SH-SY5Y (cell line): ENCODE measurements around the gene LRBA.

Source experiments
- GATA2 ChIP-seq: IDR thresholded peaks from 2 replicates; pipeline ENCODE4 v1.6.1; 2011; ENCODE audit warnings: mild to moderate bottlenecking, low read depth, low read length
- GATA3 ChIP-seq: IDR thresholded peaks from 2 replicates; pipeline ENCODE4 v1.6.1; 2011; ENCODE audit warnings: low read depth, mild to moderate bottlenecking, low read length, moderate library complexity

The LRBA gene

DNA sequence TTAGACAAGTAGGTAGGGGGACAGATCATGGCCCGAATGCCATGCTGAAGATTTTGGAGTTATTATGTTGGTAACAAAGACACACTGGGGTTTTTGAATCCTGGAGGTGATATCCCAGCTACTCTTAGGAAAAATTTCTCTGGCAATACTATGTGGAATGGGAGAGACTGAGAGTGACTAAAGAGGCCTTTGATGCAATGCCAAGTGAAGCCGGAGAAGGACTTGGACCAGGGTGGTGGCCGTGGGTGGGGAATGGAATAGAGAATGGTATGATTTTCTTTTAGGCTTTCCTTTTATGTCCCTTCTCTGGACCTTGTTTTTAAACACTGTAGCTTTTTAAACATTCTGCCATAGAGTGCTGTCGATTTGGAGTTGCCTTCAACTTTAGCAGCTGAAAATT lies 795.2 kb downstream of the LRBA start:
- TF ChIP-seq GATA2 (no peak), GATA3 (no peak)

DNA sequence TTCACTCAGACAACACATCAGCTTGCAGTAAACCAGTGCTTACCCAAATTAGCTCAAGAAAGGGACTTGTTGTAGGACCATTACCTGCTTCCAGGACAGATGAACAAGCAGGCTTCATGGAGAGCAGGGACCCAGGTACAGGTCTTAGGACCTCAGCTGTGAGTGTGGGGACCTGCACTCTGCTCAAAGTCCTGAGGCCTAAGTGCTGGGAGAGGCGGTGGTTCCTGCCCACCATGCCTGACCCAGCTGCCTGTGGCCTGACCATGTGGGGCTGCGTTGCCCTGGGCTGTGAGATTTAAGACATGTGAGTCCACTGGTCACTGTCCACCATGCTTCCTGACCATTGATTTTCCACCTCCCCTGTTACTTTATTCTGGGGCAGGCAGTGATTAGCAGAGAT lies 796.6 kb downstream of the LRBA start:
- no peak for TF ChIP-seq GATA2
- no peak for TF ChIP-seq GATA3

DNA sequence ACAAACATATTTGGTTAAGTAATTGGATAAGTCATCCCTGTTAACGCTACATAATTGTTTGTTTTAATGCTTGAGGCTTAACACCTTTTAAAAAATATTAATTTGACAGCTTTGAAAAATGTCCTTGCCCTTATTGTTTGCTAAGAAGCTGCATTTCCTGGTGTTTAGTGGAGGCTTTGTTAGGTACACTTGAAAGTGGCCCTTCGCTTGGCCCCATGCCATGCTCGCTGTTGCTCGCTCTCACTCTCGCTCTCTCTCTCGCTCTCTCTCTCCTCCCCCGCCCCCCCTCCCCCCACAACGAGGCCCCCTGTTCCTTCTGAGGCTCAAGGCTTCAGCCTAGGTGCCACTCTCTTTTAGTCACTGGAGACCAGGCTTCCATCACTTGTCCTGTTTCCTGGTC lies 797.3 kb downstream of the LRBA start:
- no peak for TF ChIP-seq GATA3
- TF ChIP-seq GATA2: no peak

DNA sequence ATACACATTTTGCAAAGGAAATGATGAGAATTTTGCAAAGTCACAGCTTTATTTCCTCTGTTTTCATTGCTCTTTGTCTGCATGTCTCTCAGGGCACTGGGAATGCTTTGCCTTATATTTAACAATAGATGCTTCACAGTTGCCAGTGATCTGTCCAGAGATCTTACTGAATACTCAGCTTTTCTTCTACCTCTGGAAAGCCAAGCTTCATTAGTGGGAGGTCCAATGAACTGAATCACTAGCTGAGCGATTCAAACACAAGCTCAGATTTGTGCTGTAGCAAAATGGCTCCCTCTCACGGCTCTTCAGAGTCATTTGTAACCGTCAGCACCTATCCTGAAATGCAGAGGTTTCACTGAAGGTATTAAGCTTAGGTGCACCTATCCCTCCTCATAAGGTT lies 797.9 kb downstream of the LRBA start:
- no peak for TF ChIP-seq GATA2
- no peak for TF ChIP-seq GATA3

DNA sequence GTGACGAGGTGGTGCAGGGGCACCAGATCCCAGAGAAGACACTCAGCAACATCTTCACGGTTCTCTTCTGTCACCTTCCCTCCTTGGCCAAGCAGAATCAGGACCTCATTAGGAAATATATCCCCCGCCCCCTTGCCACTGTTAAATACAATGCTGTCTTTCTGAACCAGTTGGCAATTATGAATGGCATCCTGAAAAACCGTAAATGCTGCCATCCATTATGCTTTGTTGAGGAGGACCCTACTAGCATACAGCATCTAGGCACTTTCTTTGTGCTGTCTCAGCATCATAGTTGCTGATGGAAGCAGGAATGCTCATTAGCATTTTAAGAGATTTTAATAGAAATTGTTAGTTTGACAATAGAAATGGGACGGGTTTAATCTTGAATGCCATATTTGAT lies 798.4 kb downstream of the LRBA start:
- TF ChIP-seq GATA2 (no peak), GATA3 (no peak)

DNA sequence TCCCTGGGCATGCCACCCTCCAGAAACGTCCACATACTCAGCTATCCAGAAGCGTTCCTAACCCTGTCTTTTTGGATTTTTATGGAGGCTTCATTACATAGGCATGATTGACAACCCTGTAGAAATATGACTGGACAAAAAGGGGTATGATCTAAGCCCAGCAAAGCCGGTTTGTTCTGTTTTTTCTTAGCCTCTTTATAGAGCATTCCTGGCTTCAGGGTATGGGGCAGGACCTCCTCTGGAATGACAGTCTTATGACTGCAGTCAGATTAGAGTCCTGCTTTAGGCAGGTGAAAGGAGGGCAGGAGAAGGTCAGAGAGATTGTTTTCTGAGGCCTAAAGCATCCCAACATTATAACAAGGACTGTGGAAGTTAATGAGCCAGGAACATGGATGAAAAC lies 799.5 kb downstream of the LRBA start:
- no peak for TF ChIP-seq GATA2
- no peak for TF ChIP-seq GATA3
